ENCODE measurements around the gene KLF17.

DNA sequence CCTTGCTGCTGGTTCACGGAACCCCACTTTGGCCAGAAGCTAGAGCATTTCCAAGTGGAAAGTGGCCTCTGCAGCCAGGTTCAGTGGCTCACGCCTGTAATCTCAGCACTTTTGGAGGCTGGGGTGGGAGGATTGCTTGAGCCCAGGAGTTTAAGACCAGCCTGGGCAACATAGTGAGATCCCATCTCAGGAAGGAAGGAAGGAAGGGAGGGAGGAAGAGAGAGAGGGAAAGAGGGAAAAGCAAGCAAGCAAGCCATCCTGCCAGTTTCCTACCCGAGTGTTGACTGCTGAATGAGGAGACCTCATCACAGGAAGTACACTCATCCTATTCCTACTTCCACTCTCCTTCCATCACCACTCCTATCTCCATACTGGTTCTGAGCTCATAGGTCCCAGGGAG lies 12.8 kb upstream of the KLF17 start:
- no peak for TF ChIP-seq POLR2AphosphoS5 (IDR thresholded peaks at IDR 0.05)
- TF ChIP-seq, protein P1, sequence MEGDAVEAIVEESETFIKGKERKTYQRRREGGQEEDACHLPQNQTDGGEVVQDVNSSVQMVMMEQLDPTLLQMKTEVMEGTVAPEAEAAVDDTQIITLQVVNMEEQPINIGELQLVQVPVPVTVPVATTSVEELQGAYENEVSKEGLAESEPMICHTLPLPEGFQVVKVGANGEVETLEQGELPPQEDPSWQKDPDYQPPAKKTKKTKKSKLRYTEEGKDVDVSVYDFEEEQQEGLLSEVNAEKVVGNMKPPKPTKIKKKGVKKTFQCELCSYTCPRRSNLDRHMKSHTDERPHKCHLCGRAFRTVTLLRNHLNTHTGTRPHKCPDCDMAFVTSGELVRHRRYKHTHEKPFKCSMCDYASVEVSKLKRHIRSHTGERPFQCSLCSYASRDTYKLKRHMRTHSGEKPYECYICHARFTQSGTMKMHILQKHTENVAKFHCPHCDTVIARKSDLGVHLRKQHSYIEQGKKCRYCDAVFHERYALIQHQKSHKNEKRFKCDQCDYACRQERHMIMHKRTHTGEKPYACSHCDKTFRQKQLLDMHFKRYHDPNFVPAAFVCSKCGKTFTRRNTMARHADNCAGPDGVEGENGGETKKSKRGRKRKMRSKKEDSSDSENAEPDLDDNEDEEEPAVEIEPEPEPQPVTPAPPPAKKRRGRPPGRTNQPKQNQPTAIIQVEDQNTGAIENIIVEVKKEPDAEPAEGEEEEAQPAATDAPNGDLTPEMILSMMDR (IDR thresholded peaks at IDR 0.05), result no peak
